Measurements from ENCODE around the gene FGF12.

FGF12 gene

GRCh38 chr3:192332386-192333291 lies 394.7 kb downstream of the FGF12 start:
- no peak for DNase-seq (ENCODE audit: low read depth)

- DNase-seq (ENCODE audit: low read depth) = no peak
Observed at GRCh38 chr3:192331749-192332385, 395.5 kb downstream of the FGF12 start.

GRCh38 chr3:192326656-192327055 lies 400.7 kb downstream of the FGF12 start:
- no peak for DNase-seq (ENCODE audit: low read depth)

GRCh38 chr3:192317564-192317963 lies 409.8 kb downstream of the FGF12 start:
- no peak for DNase-seq (ENCODE audit: low read depth)

- no peak for DNase-seq (ENCODE audit: low read depth)
Observed at GRCh38 chr3:192313605-192314004, 413.7 kb downstream of the FGF12 start.

- no peak for DNase-seq (ENCODE audit: low read depth)
Observed at GRCh38 chr3:192307631-192308030, 419.7 kb downstream of the FGF12 start.

- DNase-seq (ENCODE audit: low read depth) = no peak
Observed at GRCh38 chr3:192303235-192303634, 424.1 kb downstream of the FGF12 start.

GRCh38 chr3:192302721-192303120 lies 424.6 kb downstream of the FGF12 start:
- DNase-seq (ENCODE audit: low read depth) = no peak

GRCh38 chr3:192299921-192300320 lies 427.4 kb downstream of the FGF12 start:
- no peak for DNase-seq (ENCODE audit: low read depth)

GRCh38 chr3:192296845-192297244 lies 430.5 kb downstream of the FGF12 start:
- DNase-seq (ENCODE audit: low read depth) = no peak

- DNase-seq (ENCODE audit: low read depth) = no peak
Observed at GRCh38 chr3:192284443-192285072, 442.8 kb downstream of the FGF12 start.

GRCh38 chr3:192281207-192281880 lies 446.0 kb downstream of the FGF12 start:
- no peak for DNase-seq (ENCODE audit: low read depth)

GRCh38 chr3:192279664-192280063 lies 447.7 kb downstream of the FGF12 start:
- DNase-seq (ENCODE audit: low read depth) = no peak

GRCh38 chr3:192277477-192277876 lies 449.9 kb downstream of the FGF12 start:
- no peak for DNase-seq (ENCODE audit: low read depth)

GRCh38 chr3:192275741-192276355 lies 451.5 kb downstream of the FGF12 start:
- DNase-seq (ENCODE audit: low read depth) = no peak

- no peak for DNase-seq (ENCODE audit: low read depth)
Observed at GRCh38 chr3:192273697-192274010, 453.7 kb downstream of the FGF12 start.

- no peak for DNase-seq (ENCODE audit: low read depth)
Observed at GRCh38 chr3:192273001-192273696, 454.2 kb downstream of the FGF12 start.

GRCh38 chr3:192262001-192262400 lies 465.3 kb downstream of the FGF12 start:
- DNase-seq (ENCODE audit: low read depth) = no peak

GRCh38 chr3:192261135-192261534 lies 466.2 kb downstream of the FGF12 start:
- DNase-seq (ENCODE audit: low read depth) = no peak

GRCh38 chr3:192260116-192261010 lies 467.0 kb downstream of the FGF12 start:
- no peak for DNase-seq (ENCODE audit: low read depth)

Data from stimulated activated CD8-positive, alpha-beta memory T cell treated with anti-CD3 and anti-CD28 coated beads, Interleukin-15, amount 100 ng/mL, for 24 hours (primary cell).